TTC549 (cell line): ENCODE data around the gene PRPF38B.
"Not testable (repeated sequence)": the region's sequence is repeated elsewhere in the genome, so short reads cannot be mapped to it uniquely, and the experiment has no call there.

Source experiments
- FAIRE-seq: peaks from 2 replicates; lab custom pipeline; 2012; peaks lifted over from hg19 to GRCh38; lab: Jason Lieb, UNC

The PRPF38B gene

GRCh38 chr1:108691942-108692723 is at the start of gene PRPF38B:
Gene PRPF38B, plus strand, starts transcription at chr1:108692310. Its CDS starts 282 bp downstream, at chr1:108692592.
- no peak for FAIRE-seq

GRCh38 chr1:108643492-108644335 is 48.4 kb upstream of the PRPF38B start:
- FAIRE-seq = peak; percentile 63

GRCh38 chr1:108644984-108645383 is 47.1 kb upstream of the PRPF38B start:
- FAIRE-seq = no peak

- FAIRE-seq = no peak
These were observed 46.4 kb upstream of the PRPF38B start for GRCh38 chr1:108645564-108646184.

GRCh38 chr1:108646265-108646647 is 45.9 kb upstream of the PRPF38B start:
- no peak for FAIRE-seq

GRCh38 chr1:108646648-108647269 is 45.4 kb upstream of the PRPF38B start:
- FAIRE-seq = no peak

- FAIRE-seq = no peak
These were observed 38.5 kb upstream of the PRPF38B start for GRCh38 chr1:108653431-108654105.

- FAIRE-seq = no peak
These were observed 34.6 kb upstream of the PRPF38B start for GRCh38 chr1:108657356-108658080.

GRCh38 chr1:108661030-108661609 is 31.0 kb upstream of the PRPF38B start, which contains the start of gene HENMT1:
Gene HENMT1, minus strand, starts transcription at chr1:108661093. Its CDS starts 1,209 bp downstream, at chr1:108659884.
- no peak for FAIRE-seq

- no peak for FAIRE-seq
These were observed 29.0 kb upstream of the PRPF38B start for GRCh38 chr1:108663074-108663473.

GRCh38 chr1:108664481-108664880 is 27.6 kb upstream of the PRPF38B start:
- no peak for FAIRE-seq

GRCh38 chr1:108665067-108665466 is 27.0 kb upstream of the PRPF38B start:
- FAIRE-seq = no peak

- FAIRE-seq = no peak
These were observed 26.3 kb upstream of the PRPF38B start for GRCh38 chr1:108665771-108666170.

GRCh38 chr1:108667422-108667821 is 24.7 kb upstream of the PRPF38B start:
- FAIRE-seq = not testable (repeated sequence)

GRCh38 chr1:108668777-108669176 is 23.3 kb upstream of the PRPF38B start:
- no peak for FAIRE-seq

- FAIRE-seq = no peak
These were observed 22.4 kb upstream of the PRPF38B start for GRCh38 chr1:108669679-108670078.

GRCh38 chr1:108670131-108670773 is 21.9 kb upstream of the PRPF38B start:
- no peak for FAIRE-seq

GRCh38 chr1:108671143-108671542 is 21.0 kb upstream of the PRPF38B start:
- FAIRE-seq = no peak

GRCh38 chr1:108678706-108679105 is 13.4 kb upstream of the PRPF38B start:
- FAIRE-seq = no peak

- no peak for FAIRE-seq
These were observed 12.4 kb upstream of the PRPF38B start for GRCh38 chr1:108679586-108680213.
